OCI-LY1 (cell line): ENCODE data around the gene RRAS2.

Experiments used
- EZH2 ChIP-seq: fragments of 200-600 bp; sonication (generic), shearing (Covaris generic); IDR thresholded peaks from 2 replicates; pipeline ENCODE4 v1.8.0; 2017; ENCODE audit warnings: borderline replicate concordance, mixed run types, mild to moderate bottlenecking, antibody characterized with exemption, low read length, moderate library complexity, mixed read lengths
- TF ChIP-seq, protein P1 (sequence below): fragments of 200-600 bp; sonication (generic), shearing (Covaris generic); IDR thresholded peaks from 2 replicates; pipeline ENCODE4 v1.5.1; 2017; ENCODE audit warnings: mild to moderate bottlenecking, antibody characterized with exemption, low read length, moderate library complexity, mixed read lengths

- TF ChIP-seq, protein P1, sequence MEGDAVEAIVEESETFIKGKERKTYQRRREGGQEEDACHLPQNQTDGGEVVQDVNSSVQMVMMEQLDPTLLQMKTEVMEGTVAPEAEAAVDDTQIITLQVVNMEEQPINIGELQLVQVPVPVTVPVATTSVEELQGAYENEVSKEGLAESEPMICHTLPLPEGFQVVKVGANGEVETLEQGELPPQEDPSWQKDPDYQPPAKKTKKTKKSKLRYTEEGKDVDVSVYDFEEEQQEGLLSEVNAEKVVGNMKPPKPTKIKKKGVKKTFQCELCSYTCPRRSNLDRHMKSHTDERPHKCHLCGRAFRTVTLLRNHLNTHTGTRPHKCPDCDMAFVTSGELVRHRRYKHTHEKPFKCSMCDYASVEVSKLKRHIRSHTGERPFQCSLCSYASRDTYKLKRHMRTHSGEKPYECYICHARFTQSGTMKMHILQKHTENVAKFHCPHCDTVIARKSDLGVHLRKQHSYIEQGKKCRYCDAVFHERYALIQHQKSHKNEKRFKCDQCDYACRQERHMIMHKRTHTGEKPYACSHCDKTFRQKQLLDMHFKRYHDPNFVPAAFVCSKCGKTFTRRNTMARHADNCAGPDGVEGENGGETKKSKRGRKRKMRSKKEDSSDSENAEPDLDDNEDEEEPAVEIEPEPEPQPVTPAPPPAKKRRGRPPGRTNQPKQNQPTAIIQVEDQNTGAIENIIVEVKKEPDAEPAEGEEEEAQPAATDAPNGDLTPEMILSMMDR: no peak
- no peak for TF ChIP-seq EZH2
These were observed 39.0 kb downstream of the RRAS2 start for GRCh38 chr11:14320020-14320419.
